ENCODE measurements around the gene TBL1X. TPM values are rescaled to one million over a fixed set of nuclear protein-coding genes. Genes with fewer than 3 reads are reported as not detected.

The TBL1X gene
- total and polyA plus RNA-seq, 2 experiments from 2014 or later = 8.7 to 26.9 TPM

DNA sequence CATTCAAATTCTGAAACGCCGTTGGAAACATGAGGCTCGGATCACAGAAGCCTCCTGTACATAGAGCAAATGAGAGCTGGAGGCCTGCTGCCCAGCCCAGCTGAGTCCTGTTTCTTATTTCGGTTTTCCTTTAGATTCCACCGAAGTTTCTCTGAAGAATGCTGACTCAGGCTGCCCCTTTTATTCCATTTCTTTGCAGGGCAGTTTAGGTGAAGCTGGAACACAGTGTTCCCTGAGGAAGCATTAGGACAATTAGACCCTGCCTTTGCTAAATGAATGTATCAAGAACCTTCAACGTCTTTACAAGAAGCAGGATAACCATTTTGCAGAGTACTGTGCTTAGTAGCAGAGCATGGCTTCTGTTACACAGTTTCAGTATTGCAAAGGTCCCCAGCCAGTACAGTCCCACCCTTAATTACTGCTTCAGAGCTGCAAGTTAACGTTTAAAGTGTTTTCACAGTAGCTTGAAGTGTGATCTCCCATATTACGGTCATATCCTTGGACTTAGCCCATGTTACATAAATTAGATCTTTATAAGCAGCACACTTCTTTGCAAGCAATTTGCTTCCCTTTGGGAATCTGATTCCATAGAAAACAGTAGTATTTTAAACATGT, 117.0 kb downstream of the TBL1X start (continued):
- TF ChIP-seq, protein P1, sequence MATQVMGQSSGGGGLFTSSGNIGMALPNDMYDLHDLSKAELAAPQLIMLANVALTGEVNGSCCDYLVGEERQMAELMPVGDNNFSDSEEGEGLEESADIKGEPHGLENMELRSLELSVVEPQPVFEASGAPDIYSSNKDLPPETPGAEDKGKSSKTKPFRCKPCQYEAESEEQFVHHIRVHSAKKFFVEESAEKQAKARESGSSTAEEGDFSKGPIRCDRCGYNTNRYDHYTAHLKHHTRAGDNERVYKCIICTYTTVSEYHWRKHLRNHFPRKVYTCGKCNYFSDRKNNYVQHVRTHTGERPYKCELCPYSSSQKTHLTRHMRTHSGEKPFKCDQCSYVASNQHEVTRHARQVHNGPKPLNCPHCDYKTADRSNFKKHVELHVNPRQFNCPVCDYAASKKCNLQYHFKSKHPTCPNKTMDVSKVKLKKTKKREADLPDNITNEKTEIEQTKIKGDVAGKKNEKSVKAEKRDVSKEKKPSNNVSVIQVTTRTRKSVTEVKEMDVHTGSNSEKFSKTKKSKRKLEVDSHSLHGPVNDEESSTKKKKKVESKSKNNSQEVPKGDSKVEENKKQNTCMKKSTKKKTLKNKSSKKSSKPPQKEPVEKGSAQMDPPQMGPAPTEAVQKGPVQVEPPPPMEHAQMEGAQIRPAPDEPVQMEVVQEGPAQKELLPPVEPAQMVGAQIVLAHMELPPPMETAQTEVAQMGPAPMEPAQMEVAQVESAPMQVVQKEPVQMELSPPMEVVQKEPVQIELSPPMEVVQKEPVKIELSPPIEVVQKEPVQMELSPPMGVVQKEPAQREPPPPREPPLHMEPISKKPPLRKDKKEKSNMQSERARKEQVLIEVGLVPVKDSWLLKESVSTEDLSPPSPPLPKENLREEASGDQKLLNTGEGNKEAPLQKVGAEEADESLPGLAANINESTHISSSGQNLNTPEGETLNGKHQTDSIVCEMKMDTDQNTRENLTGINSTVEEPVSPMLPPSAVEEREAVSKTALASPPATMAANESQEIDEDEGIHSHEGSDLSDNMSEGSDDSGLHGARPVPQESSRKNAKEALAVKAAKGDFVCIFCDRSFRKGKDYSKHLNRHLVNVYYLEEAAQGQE (IDR thresholded peaks at IDR 0.05; ENCODE audit: unreplicated experiment) = no peak
- no peak for TF ChIP-seq ZNF114 (CRISPR knock-in tag; IDR thresholded peaks at IDR 0.05)
- TF ChIP-seq JUNB (IDR thresholded peaks at IDR 0.05; ENCODE audit: unreplicated experiment) = no peak

DNA sequence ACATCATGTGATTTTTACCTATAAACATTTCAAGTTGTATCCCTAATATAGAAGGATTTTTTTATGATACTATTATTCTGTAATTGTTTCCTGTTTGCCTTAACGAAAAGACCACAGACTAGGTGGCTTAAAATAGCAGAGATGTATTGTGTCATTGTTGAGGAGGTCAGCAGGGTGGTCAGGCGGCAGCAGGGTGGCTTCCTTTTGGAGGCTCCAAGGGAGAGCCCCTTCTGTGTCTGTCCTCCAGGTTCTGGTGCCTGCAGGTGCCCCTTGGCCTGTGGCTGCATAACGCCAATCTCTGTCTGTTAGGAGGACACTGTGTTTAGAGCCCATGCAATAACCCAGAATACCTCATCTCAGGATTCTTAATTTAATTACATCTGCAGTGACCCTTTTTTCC, 118.1 kb downstream of the TBL1X start:
- H3K9me2 ChIP-seq (ENCODE audit: insufficient read depth) = no peaks in the 10 kb centered on the region
- H3K27ac Mint-ChIP-seq = no peak overlapping the region
- H2AFZ ChIP-seq = no peak overlapping the region
- H3K4me2 ChIP-seq = no peak overlapping the region
- no peak overlapping the region for H3K4me3 ChIP-seq
- H3K36me3 ChIP-seq (ENCODE audit: insufficient read depth) = no peaks in the 10 kb centered on the region
- H3F3A ChIP-seq (replicated peaks; ENCODE audit: low read depth) = no peaks in the 10 kb centered on the region
- no peaks in the 10 kb centered on the region for H3K27me3 Mint-ChIP-seq (ENCODE audit: insufficient read depth, low read depth, poor library complexity)
- H3K27me3 ChIP-seq (ENCODE audit: insufficient read depth) = no peaks in the 10 kb centered on the region
- ATAC-seq = no peak; the same call in 2 of the 3 replicates
- no peaks in the 10 kb centered on the region; the same call in 1 of the 2 replicates for H3K79me2 ChIP-seq (replicated peaks; ENCODE audit: insufficient read depth)
- no peaks in the 10 kb centered on the region for H4K20me1 ChIP-seq (replicated peaks; ENCODE audit: insufficient read depth)
- H3K4me3 Mint-ChIP-seq = no peak overlapping the region
- H3K36me3 Mint-ChIP-seq (ENCODE audit: low read depth) = peaks cover 3% of the 10 kb centered on the region; the same call in 1 of the 3 replicates
- no peak for DNase-seq (ENCODE audit: low spot score)
- H3K4me1 Mint-ChIP-seq = peaks cover 51% of the 10 kb centered on the region
- peaks cover 24% of the 10 kb centered on the region for H3K4me1 ChIP-seq (ENCODE audit: insufficient read depth)
- no peaks in the 10 kb centered on the region for H3K9me3 Mint-ChIP-seq
- no peak overlapping the region for H3K27ac ChIP-seq (ENCODE audit: low read depth)
- TF ChIP-seq, protein P2, sequence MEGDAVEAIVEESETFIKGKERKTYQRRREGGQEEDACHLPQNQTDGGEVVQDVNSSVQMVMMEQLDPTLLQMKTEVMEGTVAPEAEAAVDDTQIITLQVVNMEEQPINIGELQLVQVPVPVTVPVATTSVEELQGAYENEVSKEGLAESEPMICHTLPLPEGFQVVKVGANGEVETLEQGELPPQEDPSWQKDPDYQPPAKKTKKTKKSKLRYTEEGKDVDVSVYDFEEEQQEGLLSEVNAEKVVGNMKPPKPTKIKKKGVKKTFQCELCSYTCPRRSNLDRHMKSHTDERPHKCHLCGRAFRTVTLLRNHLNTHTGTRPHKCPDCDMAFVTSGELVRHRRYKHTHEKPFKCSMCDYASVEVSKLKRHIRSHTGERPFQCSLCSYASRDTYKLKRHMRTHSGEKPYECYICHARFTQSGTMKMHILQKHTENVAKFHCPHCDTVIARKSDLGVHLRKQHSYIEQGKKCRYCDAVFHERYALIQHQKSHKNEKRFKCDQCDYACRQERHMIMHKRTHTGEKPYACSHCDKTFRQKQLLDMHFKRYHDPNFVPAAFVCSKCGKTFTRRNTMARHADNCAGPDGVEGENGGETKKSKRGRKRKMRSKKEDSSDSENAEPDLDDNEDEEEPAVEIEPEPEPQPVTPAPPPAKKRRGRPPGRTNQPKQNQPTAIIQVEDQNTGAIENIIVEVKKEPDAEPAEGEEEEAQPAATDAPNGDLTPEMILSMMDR (conservative IDR thresholded peaks at IDR 0.05; ENCODE audit: low read depth in 2 of 2) = no peak
- TF ChIP-seq EZH2 (IDR thresholded peaks at IDR 0.05; ENCODE audit: low read depth, unreplicated experiment) (no peak), NANOG (IDR thresholded peaks at IDR 0.05; ENCODE audit: borderline replicate concordance) (no peak), EZH2phosphoT487 (IDR thresholded peaks at IDR 0.05; ENCODE audit: unreplicated experiment) (no peak), ZNF331 (CRISPR knock-in tag; IDR thresholded peaks at IDR 0.05; ENCODE audit: low read depth) (no peak), POLR2AphosphoS5 (IDR thresholded peaks at IDR 0.05; ENCODE audit: low read depth) (no peak), CREB1 (CRISPR knock-in tag; IDR thresholded peaks at IDR 0.05; ENCODE audit: low read depth) (no peak), STAT1 (IDR thresholded peaks at IDR 0.05; ENCODE audit: unreplicated experiment) (no peak)
- TF ChIP-seq, protein P3, sequence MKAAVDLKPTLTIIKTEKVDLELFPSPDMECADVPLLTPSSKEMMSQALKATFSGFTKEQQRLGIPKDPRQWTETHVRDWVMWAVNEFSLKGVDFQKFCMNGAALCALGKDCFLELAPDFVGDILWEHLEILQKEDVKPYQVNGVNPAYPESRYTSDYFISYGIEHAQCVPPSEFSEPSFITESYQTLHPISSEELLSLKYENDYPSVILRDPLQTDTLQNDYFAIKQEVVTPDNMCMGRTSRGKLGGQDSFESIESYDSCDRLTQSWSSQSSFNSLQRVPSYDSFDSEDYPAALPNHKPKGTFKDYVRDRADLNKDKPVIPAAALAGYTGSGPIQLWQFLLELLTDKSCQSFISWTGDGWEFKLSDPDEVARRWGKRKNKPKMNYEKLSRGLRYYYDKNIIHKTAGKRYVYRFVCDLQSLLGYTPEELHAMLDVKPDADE (IDR thresholded peaks at IDR 0.05) = no peak
- TF ChIP-seq, protein P4, sequence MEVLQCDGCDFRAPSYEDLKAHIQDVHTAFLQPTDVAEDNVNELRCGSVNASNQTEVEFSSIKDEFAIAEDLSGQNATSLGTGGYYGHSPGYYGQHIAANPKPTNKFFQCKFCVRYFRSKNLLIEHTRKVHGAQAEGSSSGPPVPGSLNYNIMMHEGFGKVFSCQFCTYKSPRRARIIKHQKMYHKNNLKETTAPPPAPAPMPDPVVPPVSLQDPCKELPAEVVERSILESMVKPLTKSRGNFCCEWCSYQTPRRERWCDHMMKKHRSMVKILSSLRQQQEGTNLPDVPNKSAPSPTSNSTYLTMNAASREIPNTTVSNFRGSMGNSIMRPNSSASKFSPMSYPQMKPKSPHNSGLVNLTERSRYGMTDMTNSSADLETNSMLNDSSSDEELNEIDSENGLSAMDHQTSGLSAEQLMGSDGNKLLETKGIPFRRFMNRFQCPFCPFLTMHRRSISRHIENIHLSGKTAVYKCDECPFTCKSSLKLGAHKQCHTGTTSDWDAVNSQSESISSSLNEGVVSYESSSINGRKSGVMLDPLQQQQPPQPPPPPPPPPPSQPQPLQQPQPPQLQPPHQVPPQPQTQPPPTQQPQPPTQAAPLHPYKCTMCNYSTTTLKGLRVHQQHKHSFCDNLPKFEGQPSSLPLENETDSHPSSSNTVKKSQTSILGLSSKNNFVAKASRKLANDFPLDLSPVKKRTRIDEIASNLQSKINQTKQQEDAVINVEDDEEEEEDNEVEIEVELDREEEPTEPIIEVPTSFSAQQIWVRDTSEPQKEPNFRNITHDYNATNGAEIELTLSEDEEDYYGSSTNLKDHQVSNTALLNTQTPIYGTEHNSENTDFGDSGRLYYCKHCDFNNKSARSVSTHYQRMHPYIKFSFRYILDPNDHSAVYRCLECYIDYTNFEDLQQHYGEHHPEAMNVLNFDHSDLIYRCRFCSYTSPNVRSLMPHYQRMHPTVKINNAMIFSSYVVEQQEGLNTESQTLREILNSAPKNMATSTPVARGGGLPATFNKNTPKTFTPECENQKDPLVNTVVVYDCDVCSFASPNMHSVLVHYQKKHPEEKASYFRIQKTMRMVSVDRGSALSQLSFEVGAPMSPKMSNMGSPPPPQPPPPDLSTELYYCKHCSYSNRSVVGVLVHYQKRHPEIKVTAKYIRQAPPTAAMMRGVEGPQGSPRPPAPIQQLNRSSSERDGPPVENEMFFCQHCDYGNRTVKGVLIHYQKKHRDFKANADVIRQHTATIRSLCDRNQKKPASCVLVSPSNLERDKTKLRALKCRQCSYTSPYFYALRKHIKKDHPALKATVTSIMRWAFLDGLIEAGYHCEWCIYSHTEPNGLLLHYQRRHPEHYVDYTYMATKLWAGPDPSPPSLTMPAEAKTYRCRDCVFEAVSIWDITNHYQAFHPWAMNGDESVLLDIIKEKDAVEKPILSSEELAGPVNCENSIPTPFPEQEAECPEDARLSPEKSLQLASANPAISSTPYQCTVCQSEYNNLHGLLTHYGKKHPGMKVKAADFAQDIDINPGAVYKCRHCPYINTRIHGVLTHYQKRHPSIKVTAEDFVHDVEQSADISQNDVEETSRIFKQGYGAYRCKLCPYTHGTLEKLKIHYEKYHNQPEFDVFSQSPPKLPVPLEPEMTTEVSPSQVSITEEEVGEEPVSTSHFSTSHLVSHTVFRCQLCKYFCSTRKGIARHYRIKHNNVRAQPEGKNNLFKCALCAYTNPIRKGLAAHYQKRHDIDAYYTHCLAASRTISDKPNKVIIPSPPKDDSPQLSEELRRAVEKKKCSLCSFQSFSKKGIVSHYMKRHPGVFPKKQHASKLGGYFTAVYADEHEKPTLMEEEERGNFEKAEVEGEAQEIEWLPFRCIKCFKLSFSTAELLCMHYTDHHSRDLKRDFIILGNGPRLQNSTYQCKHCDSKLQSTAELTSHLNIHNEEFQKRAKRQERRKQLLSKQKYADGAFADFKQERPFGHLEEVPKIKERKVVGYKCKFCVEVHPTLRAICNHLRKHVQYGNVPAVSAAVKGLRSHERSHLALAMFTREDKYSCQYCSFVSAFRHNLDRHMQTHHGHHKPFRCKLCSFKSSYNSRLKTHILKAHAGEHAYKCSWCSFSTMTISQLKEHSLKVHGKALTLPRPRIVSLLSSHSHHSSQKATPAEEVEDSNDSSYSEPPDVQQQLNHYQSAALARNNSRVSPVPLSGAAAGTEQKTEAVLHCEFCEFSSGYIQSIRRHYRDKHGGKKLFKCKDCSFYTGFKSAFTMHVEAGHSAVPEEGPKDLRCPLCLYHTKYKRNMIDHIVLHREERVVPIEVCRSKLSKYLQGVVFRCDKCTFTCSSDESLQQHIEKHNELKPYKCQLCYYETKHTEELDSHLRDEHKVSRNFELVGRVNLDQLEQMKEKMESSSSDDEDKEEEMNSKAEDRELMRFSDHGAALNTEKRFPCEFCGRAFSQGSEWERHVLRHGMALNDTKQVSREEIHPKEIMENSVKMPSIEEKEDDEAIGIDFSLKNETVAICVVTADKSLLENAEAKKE (CRISPR knock-in tag; IDR thresholded peaks at IDR 0.05) = no peak

Data from GM23338 (cell line).